ENCODE data around the gene NACA.
"Not testable (repeated sequence)": the region's sequence is repeated elsewhere in the genome, so short reads cannot be mapped to it uniquely, and the experiment has no call there.

NACA gene

GRCh38 chr12:56709759-56710376 lies 15.2 kb downstream of the NACA start:
- peak in 1 of 42 donors; percentile 3 for DNase-seq
- intact Hi-C loops (cut with DNase I), result no loop called here

GRCh38 chr12:56704522-56704921 lies 20.6 kb downstream of the NACA start:
- intact Hi-C loops (cut with DNase I), result not testable (repeated sequence)
- peak in 2 of 42 donors; percentile 1 to 2 for DNase-seq

- DNase-seq, result peak in 1 of 42 donors; percentile 7
- intact Hi-C loops (cut with DNase I), result no loop called here
These were observed 26.0 kb downstream of the NACA start for GRCh38 chr12:56699020-56699661.

- intact Hi-C loops (cut with DNase I), result no loop called here
- no peak for DNase-seq
These were observed 29.6 kb downstream of the NACA start for GRCh38 chr12:56695327-56696101.

GRCh38 chr12:56694161-56694560 lies 30.9 kb downstream of the NACA start:
- peak in 3 of 42 donors; percentile 1 to 10 (median 2) for DNase-seq
- intact Hi-C loops (cut with DNase I), result no loop called here

GRCh38 chr12:56688846-56689109 lies 36.3 kb downstream of the NACA start:
- intact Hi-C loops (cut with DNase I), result loop anchor here (2.0 to 5.0 kb wide), 2 partner anchors 36 to 51 kb away; partner anchors contain the start of gene NACA
- peak in 4 of 42 donors; percentile 21 to 46 (median 28) for DNase-seq

- intact Hi-C loops (cut with DNase I), result loop anchor here (2.0 to 5.0 kb wide), 2 partner anchors 37 to 51 kb away; partner anchors contain the start of gene NACA
- peak; percentile 84 to 98 (median 93) for DNase-seq
These were observed 36.8 kb downstream of the NACA start, which contains the start of gene PTGES3 for GRCh38 chr12:56688129-56688845. PTGES3 (minus strand) TSS chr12:56688284; CDS start chr12:56687999, 285 bp downstream.

DNA sequence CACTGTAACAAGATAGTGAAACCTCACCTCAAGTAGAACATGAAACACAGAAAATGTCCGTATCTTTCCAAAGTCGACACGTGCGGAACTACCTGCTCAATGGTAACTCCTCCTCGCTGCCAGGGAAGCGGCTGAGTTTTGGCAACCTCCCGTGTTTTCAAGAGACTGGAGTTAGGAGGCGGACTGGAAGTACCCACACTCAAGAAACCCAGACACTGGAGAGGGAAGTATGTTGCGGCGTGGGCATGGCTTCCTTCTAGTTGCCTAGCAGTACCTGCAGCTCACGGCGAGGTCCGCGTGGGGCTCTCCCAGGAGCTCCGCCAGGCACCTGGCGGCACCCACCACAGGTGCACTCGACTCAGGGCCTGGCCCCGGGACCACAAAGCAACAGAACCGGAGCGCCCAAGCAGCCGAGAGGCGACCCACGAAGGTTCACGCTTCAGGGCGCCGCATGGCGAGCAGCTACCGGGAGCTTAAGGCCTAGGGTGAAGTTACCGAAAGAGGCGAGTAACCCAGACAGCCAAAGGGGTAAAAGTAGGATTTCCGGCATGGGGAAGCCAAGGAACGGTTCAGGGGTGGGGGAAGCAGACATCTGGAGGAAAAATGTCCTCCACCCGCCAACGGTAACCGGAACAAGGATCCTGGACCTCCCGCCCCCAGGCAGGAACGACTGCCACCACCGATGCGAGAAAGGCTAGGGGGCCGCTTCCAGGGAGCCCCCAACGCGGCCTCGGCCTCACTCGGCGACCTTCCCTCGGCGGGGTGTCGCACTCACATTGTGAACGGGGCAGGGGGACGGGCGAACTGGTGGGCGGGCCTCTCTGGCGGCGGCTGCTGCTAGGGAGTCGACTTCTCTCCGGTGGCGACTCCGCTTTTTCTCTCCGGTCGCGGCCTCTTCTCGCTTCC lies 37.6 kb downstream of the NACA start:
- peak; percentile 34 to 89 (median 73) for DNase-seq
- intact Hi-C loops (cut with DNase I), result loop anchor here (2.0 to 5.0 kb wide), 2 partner anchors 37 to 50 kb away; partner anchors contain the start of gene NACA

- peak in 4 of 42 donors; percentile 13 to 30 (median 19) for DNase-seq
- intact Hi-C loops (cut with DNase I), result loop anchor here (5.0 kb wide), 1 partner anchor 48 kb away; no protein-coding TSS in a partner anchor
These were observed 40.2 kb downstream of the NACA start for GRCh38 chr12:56684745-56685359.

DNA sequence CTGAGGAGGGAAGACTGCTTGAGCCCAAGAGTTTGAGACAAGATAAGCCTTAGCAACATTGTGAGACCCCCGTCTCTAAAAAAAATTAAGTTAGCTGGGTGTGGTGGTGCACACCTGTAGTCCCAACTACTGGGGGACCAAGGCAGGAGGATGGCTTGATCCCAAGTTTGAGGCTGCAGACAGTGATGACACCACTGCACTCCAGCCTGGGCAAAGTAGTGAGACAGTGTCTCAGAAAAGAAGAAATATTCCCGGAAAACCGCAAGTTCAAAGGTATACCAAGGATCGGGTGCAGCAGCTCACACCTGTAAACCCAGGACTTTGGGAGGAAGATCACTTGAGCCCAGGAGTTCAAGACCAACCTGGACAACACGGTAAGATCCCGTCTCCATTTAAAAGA lies 42.8 kb downstream of the NACA start:
- intact Hi-C loops (cut with DNase I), result no loop called here
- DNase-seq, result peak in 3 of 42 donors; percentile 9 to 30 (median 19)

DNA sequence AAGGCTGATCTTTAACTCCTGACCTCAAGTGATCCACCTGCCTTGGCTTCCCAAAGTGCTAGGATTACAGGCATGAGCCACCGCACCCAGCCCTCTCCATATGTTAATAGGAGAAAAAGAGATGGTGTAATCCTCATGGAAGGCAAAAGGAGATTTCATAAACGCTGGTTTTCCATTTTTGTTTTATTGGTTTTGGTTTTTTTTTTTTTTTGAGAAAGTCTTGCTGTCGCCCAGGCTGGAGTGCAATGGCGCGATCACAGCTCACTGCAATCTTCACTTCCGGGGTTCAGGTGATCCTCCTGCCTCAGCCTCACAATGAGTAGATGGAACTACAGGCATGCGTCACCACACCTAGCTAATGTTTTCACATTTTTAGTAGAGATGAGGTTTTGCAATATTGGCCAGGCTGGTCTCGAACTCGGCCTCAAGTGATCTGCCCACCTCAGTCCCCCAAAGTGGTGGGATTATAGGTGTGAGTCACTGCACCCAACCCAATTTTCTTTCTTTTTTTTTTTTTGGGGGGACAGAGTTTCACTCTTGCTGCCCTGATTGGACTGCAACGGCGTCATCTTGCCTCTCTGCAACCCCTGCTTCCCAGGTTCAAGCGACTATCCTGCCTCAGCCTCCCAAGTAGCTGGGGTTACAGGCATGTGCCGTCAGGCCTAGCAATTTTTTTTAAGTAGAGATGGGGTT lies 45.1 kb downstream of the NACA start:
- peak in 6 of 42 donors; percentile 0 to 34 (median 10) for DNase-seq
- intact Hi-C loops (cut with DNase I), result no loop called here

- intact Hi-C loops (cut with DNase I), result no loop called here
- DNase-seq, result peak in 4 of 42 donors; percentile 2 to 16 (median 8)
These were observed 46.2 kb downstream of the NACA start for GRCh38 chr12:56678852-56679251.

- intact Hi-C loops (cut with DNase I), result no loop called here
- DNase-seq, result peak in 1 of 42 donors; percentile 9
These were observed 47.4 kb downstream of the NACA start for GRCh38 chr12:56677680-56678079.

GRCh38 chr12:56676851-56677580 lies 48.1 kb downstream of the NACA start:
- intact Hi-C loops (cut with DNase I), result no loop called here
- peak in 3 of 42 donors; percentile 13 to 17 (median 15) for DNase-seq

DNA sequence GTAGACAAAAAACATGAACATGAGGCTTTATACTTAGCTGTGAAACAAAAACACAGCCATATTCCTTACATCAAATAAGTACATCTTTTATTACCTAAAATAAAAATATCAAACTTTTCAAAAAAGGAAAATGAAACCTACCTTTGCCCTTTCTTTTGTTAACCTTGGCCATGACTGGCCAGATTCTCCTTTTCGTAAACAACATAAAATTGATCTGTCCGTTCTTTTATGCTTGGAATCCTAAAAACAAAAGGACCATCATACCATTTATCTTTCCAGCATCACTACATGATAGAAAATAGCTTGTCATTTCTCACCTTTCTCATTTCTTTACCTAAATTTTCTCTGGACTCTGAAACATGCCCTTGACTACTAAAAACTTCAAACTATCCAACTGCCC lies 53.5 kb downstream of the NACA start:
- intact Hi-C loops (cut with DNase I), result no loop called here
- DNase-seq, result no peak

- peak in 3 of 42 donors; percentile 6 to 19 (median 6) for DNase-seq
- intact Hi-C loops (cut with DNase I), result no loop called here
These were observed 54.3 kb downstream of the NACA start for GRCh38 chr12:56670836-56671235.

- intact Hi-C loops (cut with DNase I), result no loop called here
- DNase-seq, result no peak
These were observed 57.0 kb downstream of the NACA start for GRCh38 chr12:56668197-56668457.

Data from head of caudate nucleus (tissue), 42 donors.